NCI-H1436 treated with DMSO at 0.1 percent for 48 hours (cell line): ENCODE measurements around the gene FGFR4.

ENCODE experiments used
- DNase-seq: peaks from one replicate; lab custom pipeline; 2025; lab: John Stamatoyannopoulos, UW

FGFR4 gene

GRCh38 chr5:177085985-177086653 lies 596 bp upstream of the FGFR4 start:
- DNase-seq, result no peak

GRCh38 chr5:177087398-177088005 lies 787 bp downstream of the FGFR4 start:
- no peak for DNase-seq

- DNase-seq, result no peak
These were observed 2.4 kb downstream of the FGFR4 start for GRCh38 chr5:177089127-177089526.

GRCh38 chr5:177089825-177090641 lies 3.3 kb downstream of the FGFR4 start:
- DNase-seq, result no peak

- no peak for DNase-seq
These were observed 4.1 kb downstream of the FGFR4 start for GRCh38 chr5:177090813-177091212.

- no peak for DNase-seq
These were observed 4.5 kb downstream of the FGFR4 start for GRCh38 chr5:177091232-177091631.

GRCh38 chr5:177092178-177093081 lies 5.7 kb downstream of the FGFR4 start:
- DNase-seq, result no peak

- DNase-seq, result no peak
These were observed 6.5 kb downstream of the FGFR4 start for GRCh38 chr5:177093082-177093712.

GRCh38 chr5:177093803-177094202 lies 7.1 kb downstream of the FGFR4 start:
- DNase-seq, result no peak

GRCh38 chr5:177094224-177095087 lies 7.7 kb downstream of the FGFR4 start:
- DNase-seq, result no peak

GRCh38 chr5:177095088-177095669 lies 8.5 kb downstream of the FGFR4 start:
- no peak for DNase-seq

- DNase-seq, result no peak
These were observed 9.7 kb downstream of the FGFR4 start for GRCh38 chr5:177096162-177097015.

GRCh38 chr5:177097016-177097985 lies 10.6 kb downstream of the FGFR4 start:
- DNase-seq, result no peak

- DNase-seq, result no peak
These were observed 11.4 kb downstream of the FGFR4 start for GRCh38 chr5:177098120-177098469.

GRCh38 chr5:177098470-177099141 lies 11.9 kb downstream of the FGFR4 start:
- no peak for DNase-seq

- DNase-seq, result no peak
These were observed 12.8 kb downstream of the FGFR4 start for GRCh38 chr5:177099422-177100093.

GRCh38 chr5:177100714-177101121 lies 14.0 kb downstream of the FGFR4 start:
- no peak for DNase-seq
